Neural cell (in vitro differentiated cells): Measurements from ENCODE around the gene ZFYVE1. TPM values are rescaled to one million over a fixed set of nuclear protein-coding genes. Genes with fewer than 3 reads are reported as not detected.
"Not testable (repeated sequence)": the region's sequence is repeated elsewhere in the genome, so short reads cannot be mapped to it uniquely, and the experiment has no call there.

Source experiments
- H2AFZ ChIP-seq: fragments of 200-600, 300-800 bp; sonication (generic), shearing (Covaris generic); 2 replicates; pipeline ENCODE4 v1.6.0; 2014; ENCODE audit warnings: low read depth, mild to moderate bottlenecking, antibody characterized with exemption, low read length, moderate library complexity
- H3F3A ChIP-seq: fragments of 200-600 bp; shearing (Covaris generic); 2 replicates; pipeline ENCODE4 v1.6.1; 2016; ENCODE audit warnings: mild to moderate bottlenecking, moderate library complexity, mixed read lengths, antibody characterized with exemption, low read length; ENCODE audit not compliant: insufficient read depth, poor library complexity, severe bottlenecking
- H3K27ac ChIP-seq: fragments of 200-600, 300-800 bp; sonication (generic), shearing (Covaris generic); 2 replicates; pipeline ENCODE4 v1.5.1; 2014; ENCODE audit warnings: mild to moderate bottlenecking, low read length, moderate library complexity
- H3K27me3 ChIP-seq: fragments of 300-800, 200-600 bp; sonication (generic), shearing (Covaris generic); 2 replicates; pipeline ENCODE4 v1.6.0; 2014; ENCODE audit warnings: mild to moderate bottlenecking, low read depth, low read length, moderate library complexity; ENCODE audit not compliant: insufficient read depth
- H3K36me3 ChIP-seq: fragments of 300-800, 200-600 bp; sonication (generic), shearing (Covaris generic); 2 replicates; pipeline ENCODE4 v1.5.1; 2014; ENCODE audit warnings: mild to moderate bottlenecking, antibody characterized with exemption, low read length, moderate library complexity; ENCODE audit not compliant: insufficient read depth
- H3K4me2 ChIP-seq: fragments of 300-800, 200-600 bp; sonication (generic), shearing (Covaris generic); 2 replicates; pipeline ENCODE4 v1.6.0; 2014; ENCODE audit warnings: mild to moderate bottlenecking, low read length
- H3K4me3 ChIP-seq: fragments of 300-800, 200-600 bp; sonication (generic), shearing (Covaris generic); 2 replicates; pipeline ENCODE4 v1.5.1; 2014; ENCODE audit warnings: mild to moderate bottlenecking, low read length, moderate library complexity
- H3K79me2 ChIP-seq: fragments of 200-600 bp; shearing (Covaris generic); replicated peaks from 2 replicates; pipeline ENCODE4 v1.6.0; 2014; ENCODE audit warnings: mild to moderate bottlenecking, low read length, moderate library complexity; ENCODE audit not compliant: insufficient read depth
- H3K9ac ChIP-seq: fragments of 300-800, 200-600 bp; sonication (generic), shearing (Covaris generic); 2 replicates; pipeline ENCODE4 v1.6.1; 2016; ENCODE audit warnings: mild to moderate bottlenecking, low read length, mixed read lengths
- H3K9me2 ChIP-seq: fragments of 200-600 bp; shearing (Covaris generic); 2 replicates; pipeline ENCODE4 v1.6.1; 2016; ENCODE audit warnings: mild to moderate bottlenecking, low read length, mixed read lengths; ENCODE audit not compliant: insufficient read depth
- H3K9me3 ChIP-seq: fragments of 200-600, 300-800 bp; sonication (generic), shearing (Covaris generic); 2 replicates; pipeline ENCODE4 v1.6.1; 2016; ENCODE audit warnings: mild to moderate bottlenecking, mixed run types, low read length, moderate library complexity, mixed read lengths
- H4K20me1 ChIP-seq: fragments of 200-600 bp; shearing (Covaris generic); 2 replicates; pipeline ENCODE4 v1.6.1; 2016; ENCODE audit warnings: mild to moderate bottlenecking, mixed run types; ENCODE audit not compliant: insufficient read depth
- EP300 ChIP-seq: fragments of 450-650 bp; conservative IDR thresholded peaks from 2 replicates; pipeline ENCODE4 v1.6.1; 2014; ENCODE audit warnings: antibody characterized with exemption, mild to moderate bottlenecking, moderate library complexity; ENCODE audit not compliant: poor library complexity, severe bottlenecking
- EZH2 ChIP-seq: fragments of 200-600, 300-800 bp; shearing (Covaris generic), sonication (generic); IDR thresholded peaks from 2 replicates; pipeline ENCODE4 v1.6.1; 2014; ENCODE audit warnings: antibody characterized with exemption, low read length, borderline replicate concordance, mild to moderate bottlenecking; ENCODE audit not compliant: insufficient read depth, poor library complexity, severe bottlenecking
- MXI1 ChIP-seq: fragments of 450-650 bp; conservative IDR thresholded peaks from 2 replicates; pipeline ENCODE4 v1.6.1; 2014; ENCODE audit warnings: antibody characterized with exemption, mild to moderate bottlenecking; ENCODE audit not compliant: poor library complexity, severe bottlenecking
- RAD21 ChIP-seq: fragments of 450-650 bp; conservative IDR thresholded peaks from 2 replicates; pipeline ENCODE4 v1.6.1; 2014; ENCODE audit warnings: antibody characterized with exemption, mild to moderate bottlenecking, moderate library complexity
- SMC3 ChIP-seq: fragments of 450-650 bp; conservative IDR thresholded peaks from 2 replicates; pipeline ENCODE4 v1.6.1; 2014; ENCODE audit warnings: antibody characterized with exemption, mild to moderate bottlenecking, moderate library complexity; ENCODE audit not compliant: poor library complexity
- TAF1 ChIP-seq: IDR thresholded peaks from 2 replicates; pipeline ENCODE4 v1.6.1; 2012; ENCODE audit warnings: low read depth
- polyA plus RNA-seq: library from polyadenylated mRNA; depleted of rRNA; stranded (reverse); fragments of >200 nt; gene quantifications from 2 replicates; pipeline ENCODE4 v1.2.3, GENCODE V29; 2014
- TF ChIP-seq, protein P1 (sequence below): fragments of 450-650 bp; IDR thresholded peaks from 2 replicates; pipeline ENCODE4 v1.5.1; 2014; ENCODE audit warnings: antibody characterized with exemption, mild to moderate bottlenecking, moderate library complexity; ENCODE audit not compliant: poor library complexity, severe bottlenecking
- TF ChIP-seq, protein P2 (sequence below): IDR thresholded peaks from 2 replicates; pipeline ENCODE4 v1.6.1; 2012; ENCODE audit warnings: borderline replicate concordance

Gene ZFYVE1
- polyA plus RNA-seq, 1 donor from 2014 or later = 13.1 TPM

DNA sequence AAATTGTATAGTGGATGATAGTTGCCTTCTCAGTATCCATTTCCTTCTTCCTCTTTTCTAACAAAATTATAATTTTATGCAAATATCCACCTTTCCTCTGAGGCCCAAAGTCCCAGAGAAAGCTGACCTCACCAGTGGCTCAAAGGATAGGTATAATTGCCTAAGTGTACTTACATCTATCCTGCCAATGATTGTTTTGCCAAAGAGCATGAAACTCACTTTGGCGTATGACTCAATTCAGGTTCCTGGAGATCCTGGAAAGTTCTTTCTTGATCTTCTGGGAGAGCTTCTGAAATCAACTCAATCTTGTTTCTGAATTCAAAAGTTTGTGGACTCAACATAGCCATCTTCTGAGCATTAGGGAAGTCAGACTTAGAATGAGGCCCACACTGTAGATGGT lies 20.9 kb upstream of the ZFYVE1 start:
- Histone ChIP-seq H3K9ac (no peak overlapping the region), H3K9me2 (no peaks in the 10 kb centered on the region), H3K9me3 (no peaks in the 10 kb centered on the region), H4K20me1 (no peaks in the 10 kb centered on the region), H3K27me3 (no peaks in the 10 kb centered on the region), H3K79me2 (no peaks in the 10 kb centered on the region), H3K27ac (no peak overlapping the region), H3K36me3 (no peaks in the 10 kb centered on the region), H3F3A (no peaks in the 10 kb centered on the region), H3K4me2 (no peak overlapping the region), H2AFZ (no peak overlapping the region), H3K4me3 (no peak overlapping the region)
- TF ChIP-seq, protein P1, sequence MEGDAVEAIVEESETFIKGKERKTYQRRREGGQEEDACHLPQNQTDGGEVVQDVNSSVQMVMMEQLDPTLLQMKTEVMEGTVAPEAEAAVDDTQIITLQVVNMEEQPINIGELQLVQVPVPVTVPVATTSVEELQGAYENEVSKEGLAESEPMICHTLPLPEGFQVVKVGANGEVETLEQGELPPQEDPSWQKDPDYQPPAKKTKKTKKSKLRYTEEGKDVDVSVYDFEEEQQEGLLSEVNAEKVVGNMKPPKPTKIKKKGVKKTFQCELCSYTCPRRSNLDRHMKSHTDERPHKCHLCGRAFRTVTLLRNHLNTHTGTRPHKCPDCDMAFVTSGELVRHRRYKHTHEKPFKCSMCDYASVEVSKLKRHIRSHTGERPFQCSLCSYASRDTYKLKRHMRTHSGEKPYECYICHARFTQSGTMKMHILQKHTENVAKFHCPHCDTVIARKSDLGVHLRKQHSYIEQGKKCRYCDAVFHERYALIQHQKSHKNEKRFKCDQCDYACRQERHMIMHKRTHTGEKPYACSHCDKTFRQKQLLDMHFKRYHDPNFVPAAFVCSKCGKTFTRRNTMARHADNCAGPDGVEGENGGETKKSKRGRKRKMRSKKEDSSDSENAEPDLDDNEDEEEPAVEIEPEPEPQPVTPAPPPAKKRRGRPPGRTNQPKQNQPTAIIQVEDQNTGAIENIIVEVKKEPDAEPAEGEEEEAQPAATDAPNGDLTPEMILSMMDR = no peak
- TF ChIP-seq TAF1 (no peak), EP300 (no peak), SMC3 (no peak), MXI1 (no peak), EZH2 (no peak), RAD21 (no peak)
- TF ChIP-seq, protein P2, sequence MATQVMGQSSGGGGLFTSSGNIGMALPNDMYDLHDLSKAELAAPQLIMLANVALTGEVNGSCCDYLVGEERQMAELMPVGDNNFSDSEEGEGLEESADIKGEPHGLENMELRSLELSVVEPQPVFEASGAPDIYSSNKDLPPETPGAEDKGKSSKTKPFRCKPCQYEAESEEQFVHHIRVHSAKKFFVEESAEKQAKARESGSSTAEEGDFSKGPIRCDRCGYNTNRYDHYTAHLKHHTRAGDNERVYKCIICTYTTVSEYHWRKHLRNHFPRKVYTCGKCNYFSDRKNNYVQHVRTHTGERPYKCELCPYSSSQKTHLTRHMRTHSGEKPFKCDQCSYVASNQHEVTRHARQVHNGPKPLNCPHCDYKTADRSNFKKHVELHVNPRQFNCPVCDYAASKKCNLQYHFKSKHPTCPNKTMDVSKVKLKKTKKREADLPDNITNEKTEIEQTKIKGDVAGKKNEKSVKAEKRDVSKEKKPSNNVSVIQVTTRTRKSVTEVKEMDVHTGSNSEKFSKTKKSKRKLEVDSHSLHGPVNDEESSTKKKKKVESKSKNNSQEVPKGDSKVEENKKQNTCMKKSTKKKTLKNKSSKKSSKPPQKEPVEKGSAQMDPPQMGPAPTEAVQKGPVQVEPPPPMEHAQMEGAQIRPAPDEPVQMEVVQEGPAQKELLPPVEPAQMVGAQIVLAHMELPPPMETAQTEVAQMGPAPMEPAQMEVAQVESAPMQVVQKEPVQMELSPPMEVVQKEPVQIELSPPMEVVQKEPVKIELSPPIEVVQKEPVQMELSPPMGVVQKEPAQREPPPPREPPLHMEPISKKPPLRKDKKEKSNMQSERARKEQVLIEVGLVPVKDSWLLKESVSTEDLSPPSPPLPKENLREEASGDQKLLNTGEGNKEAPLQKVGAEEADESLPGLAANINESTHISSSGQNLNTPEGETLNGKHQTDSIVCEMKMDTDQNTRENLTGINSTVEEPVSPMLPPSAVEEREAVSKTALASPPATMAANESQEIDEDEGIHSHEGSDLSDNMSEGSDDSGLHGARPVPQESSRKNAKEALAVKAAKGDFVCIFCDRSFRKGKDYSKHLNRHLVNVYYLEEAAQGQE = no peak

DNA sequence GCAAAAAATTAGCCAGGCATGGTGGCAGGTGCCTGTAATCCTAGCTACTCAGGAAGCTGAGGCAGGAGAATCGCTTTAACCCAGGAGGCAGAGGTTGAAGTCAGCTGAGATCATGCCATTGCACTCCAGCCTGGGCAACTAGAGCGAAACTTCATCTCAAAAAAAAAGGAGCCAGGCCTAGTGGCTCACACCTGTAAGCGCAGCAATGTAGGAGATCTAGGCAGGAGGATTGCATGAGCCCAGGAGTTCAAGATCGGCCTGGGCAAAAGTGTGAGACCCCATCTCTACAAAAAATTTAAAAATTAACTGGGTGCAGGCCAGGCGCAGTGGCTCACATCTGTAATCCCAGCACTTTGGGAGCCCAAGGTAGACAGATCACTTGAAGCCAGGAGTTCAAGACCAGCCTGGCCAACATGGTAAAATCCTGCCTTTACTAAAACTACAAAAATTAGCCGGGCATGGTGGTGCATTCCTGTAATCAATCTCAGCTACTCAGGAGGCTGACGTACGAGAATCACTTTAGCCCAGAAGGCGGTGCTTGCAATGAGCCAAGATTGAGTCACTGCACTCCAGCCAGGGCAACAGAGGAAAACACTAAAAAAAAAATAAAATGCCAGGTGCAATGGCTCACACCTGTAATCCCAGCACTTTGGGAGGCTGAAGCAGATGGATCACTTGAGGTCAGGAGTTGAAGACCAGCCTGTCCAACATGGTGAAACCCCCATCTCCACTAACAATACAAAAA lies 10.0 kb upstream of the ZFYVE1 start:
- H3K9me3 ChIP-seq, H3K4me2 ChIP-seq, H3K36me3 ChIP-seq, H3K79me2 ChIP-seq, H3K9ac ChIP-seq, H2AFZ ChIP-seq, H3K4me3 ChIP-seq, H3K27ac ChIP-seq, H4K20me1 ChIP-seq, H3K9me2 ChIP-seq, H3K27me3 ChIP-seq, H3F3A ChIP-seq: not testable (repeated sequence)

DNA sequence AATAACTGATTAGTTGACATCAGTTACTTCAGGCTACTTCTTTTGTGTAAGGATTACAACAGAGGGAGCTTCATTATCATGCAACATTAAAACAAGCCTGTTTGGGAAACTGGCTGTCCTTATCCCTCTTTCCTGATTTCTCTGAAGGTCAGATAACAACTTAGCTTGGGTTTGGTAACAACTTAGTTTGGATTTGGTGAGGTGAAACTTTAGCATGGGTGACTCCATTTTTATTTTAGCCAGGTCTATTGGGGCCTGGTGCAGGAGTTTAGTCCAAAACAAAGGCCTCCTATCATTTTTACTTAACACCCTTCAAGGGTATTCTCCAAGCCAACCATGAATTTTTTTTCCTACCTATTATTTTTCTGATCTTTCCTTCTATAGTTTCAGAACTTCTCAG lies 1.1 kb upstream of the ZFYVE1 start:
- no peak overlapping the region for H3K9ac ChIP-seq
- no peak overlapping the region for H3K4me3 ChIP-seq
- TF ChIP-seq, protein P2 = no peak
- H3F3A ChIP-seq = no peaks in the 10 kb centered on the region
- H3K36me3 ChIP-seq = no peaks in the 10 kb centered on the region
- no peak overlapping the region for H3K27ac ChIP-seq
- no peaks in the 10 kb centered on the region for H3K9me3 ChIP-seq
- no peaks in the 10 kb centered on the region for H4K20me1 ChIP-seq
- H3K9me2 ChIP-seq = no peaks in the 10 kb centered on the region
- H3K79me2 ChIP-seq = peaks cover 29% of the 10 kb centered on the region
- H3K4me2 ChIP-seq = no peak overlapping the region
- no peak overlapping the region for H2AFZ ChIP-seq
- H3K27me3 ChIP-seq = no peaks in the 10 kb centered on the region
